GM18951 (cell line): ENCODE data around the gene PSMD11.
A peak's percentile ranks its signal among the peaks of the same experiment; 100 is the strongest.

Experiments
- POLR2A ChIP-seq: IDR thresholded peaks from 4 replicates; pipeline ENCODE4 v1.6.1; 2011; ENCODE audit warnings: mild to moderate bottlenecking; ENCODE audit not compliant: insufficient read length, insufficient read depth; ENCODE audit errors: extremely low read depth
- in situ Hi-C: fragments of 300-500 bp; cut with MboI; formaldehyde crosslinking; loops from one replicate; pipeline ENCODE4 v1.12.0; 2022; ENCODE audit warnings: low sequenced_read_pairs, mixed read lengths, inconsistent platforms; ENCODE audit not compliant: unreplicated experiment

Gene PSMD11

DNA sequence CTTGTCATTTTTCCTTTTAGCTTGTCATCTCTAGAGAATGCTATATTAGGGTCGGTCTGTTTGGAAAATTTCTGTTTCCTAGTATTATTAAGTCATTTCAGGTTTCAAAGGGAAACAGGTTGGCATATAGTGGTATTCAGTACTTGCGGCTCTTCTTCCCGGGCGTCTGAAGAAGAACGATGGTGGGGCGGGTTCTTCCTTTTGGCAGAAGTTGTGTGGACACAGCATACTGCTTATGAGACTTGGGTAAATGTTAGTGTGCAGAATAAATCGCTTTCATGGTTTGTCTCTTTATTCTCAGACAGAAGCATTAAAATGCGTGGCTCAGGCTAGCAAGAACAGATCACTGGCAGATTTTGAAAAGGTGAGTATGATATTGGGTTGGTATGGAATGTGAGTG lies 32.9 kb downstream of the PSMD11 start:
- no peak for TF ChIP-seq POLR2A
- in situ Hi-C loops: loop anchor here (5.0 kb wide), 1 partner anchor 130 kb away; no protein-coding TSS in a partner anchor

DNA sequence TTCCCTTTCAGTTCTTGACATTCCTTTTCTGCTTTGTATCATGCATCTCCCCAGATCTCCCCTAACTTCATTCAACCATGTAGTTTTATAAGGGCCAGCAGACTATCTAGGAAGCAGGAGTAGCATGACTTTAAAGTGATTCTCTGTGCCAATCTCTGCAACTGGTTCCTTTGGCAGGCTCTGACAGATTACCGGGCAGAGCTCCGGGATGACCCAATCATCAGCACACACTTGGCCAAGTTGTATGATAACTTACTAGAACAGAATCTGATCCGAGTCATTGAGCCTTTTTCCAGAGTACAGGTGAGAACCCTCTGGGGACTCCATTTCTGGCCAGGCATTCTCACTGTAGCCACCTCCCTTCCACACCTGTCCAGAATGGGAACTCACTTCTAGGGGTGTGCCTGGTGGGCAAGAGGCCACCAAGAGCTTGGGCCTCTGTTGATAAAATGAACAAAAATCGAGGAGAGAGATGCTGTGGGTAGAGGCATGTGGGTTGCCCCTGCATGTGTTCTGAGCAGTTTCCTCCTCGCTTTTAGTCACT lies 34.8 kb downstream of the PSMD11 start:
- TF ChIP-seq POLR2A: no peak
- in situ Hi-C loops: loop anchor here (5.0 kb wide), 1 partner anchor 128 kb away; no protein-coding TSS in a partner anchor

DNA sequence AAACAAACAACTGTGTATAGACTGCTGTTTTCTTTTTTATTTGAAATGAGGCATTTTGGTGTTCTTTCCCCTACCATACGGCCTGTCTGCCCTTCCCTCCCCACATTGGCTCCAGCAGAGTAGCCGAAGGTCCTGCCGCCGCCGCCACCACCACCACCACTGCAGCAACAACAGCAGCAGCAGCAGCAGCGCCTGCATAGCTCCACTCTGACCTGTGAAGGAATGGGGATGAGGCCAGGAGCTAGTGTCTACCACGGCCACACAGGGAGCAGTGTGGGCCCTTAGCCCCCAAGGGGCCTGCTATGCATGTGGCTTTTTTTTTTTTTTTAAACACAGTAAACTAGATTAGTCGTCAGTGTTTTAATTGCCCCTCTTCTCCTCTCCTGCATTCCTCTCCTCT lies 36.9 kb downstream of the PSMD11 start:
- in situ Hi-C loops: no loop called here

DNA sequence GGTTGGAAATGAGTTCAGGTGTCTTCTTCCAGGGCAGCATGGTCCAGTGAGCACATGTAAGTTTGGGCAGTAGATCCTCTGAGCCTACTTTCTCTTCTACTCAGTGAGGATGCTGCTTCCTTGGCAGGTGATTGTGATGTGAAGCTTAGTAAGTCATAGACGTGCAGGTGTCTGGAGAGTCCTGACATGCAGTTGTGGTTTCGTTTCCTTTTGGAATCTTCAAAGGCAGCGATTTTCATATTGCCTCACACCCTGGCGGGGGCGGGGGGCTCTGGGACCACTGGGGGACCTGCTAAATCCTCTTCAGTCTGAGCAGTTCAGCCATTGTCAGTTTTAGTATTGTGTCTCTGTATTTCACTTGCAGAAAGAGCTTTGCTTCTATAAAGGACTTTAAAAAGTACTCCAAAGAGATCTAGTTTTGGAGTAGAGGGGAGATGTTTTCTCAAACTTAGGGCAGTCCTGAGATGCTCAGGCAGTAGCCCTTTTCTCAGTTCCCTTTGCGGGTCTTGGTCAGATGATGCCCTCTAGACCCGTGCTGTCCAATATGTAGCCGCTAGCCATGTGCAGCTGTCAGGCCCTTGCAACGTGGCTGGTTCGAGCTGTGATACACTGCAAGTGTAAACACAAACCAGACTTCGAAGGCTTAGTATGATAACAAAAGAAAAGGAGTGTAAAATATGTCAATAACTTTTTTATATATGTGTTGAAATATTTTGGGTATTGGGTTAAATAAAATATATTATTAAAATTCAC lies 38.4 kb downstream of the PSMD11 start:
- in situ Hi-C loops: no loop called here
- no peak for TF ChIP-seq POLR2A

More for the DNA sequence above, 36.9 kb downstream of the PSMD11 start:
- TF ChIP-seq POLR2A: no peak

DNA sequence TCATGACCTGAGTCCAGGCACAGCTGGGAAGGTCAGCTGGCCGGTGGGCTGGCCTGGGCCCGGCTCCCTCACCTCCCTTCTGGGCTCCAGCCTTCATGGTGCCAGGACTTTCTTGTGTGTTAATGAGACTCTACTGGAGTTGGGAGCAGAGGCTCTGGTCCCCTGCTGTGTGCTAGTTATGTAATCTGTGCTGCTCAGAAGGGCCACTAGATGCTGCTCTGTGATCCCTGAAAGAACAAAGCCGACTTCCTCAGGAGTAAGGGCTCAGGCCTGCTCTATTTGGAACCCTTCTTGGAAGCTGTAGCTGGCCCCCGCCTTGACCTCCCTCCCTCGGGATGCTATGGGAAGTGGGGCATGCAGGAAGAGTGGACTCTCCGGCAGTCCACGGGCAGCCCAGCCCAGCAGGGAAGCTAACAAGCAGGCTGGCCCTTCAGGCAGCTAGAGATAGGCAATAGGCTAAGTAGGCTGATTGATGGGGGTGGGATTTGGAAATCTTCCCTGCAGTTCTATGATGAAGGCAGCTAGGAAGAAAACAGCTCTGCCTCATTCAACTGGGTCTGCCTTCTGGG lies 39.2 kb downstream of the PSMD11 start:
- in situ Hi-C loops: no loop called here
- TF ChIP-seq POLR2A: no peak

DNA sequence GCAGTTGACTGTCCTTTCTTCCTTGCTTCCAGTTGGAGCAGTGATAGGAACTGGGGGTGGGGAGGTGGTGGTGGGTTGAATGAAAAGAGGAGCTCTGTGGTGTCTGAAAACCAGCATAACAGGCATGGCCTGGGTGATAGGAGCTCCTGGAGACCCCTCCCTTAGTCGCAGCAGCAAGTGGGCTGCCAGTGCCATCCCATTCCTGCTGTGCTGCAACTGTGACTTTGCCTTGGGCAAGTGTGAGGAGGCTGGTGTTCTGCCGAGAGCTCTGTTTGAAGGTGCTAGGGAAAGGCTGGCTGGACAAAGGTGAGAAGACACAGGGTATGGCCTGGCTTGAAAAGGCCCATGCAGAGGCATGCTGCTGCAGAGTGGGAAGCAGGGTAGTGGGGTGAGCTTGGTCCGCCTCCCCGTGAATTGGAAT lies 39.7 kb downstream of the PSMD11 start:
- no peak for TF ChIP-seq POLR2A

DNA sequence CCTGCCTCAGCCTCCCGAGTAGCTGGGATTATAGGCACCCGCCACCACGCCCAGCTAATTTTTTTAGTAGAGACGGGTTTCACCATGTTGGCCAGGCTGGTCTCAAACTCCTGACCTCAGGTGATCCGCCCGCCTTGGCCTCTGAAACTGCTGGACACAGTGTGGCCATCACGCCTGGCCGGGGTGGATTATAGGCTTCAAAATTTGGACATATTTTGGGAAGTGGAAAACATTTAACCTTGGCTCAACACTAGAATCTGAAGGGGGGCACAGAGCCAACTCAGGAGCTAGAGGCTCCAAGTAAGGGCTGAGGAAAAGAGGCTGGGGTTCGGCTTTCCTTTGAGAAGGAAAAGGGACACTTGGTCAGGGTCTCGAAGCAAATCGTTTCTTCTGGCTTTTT lies 40.3 kb downstream of the PSMD11 start:
- in situ Hi-C loops: no loop called here
- TF ChIP-seq POLR2A: no peak

More for the DNA sequence above, 39.7 kb downstream of the PSMD11 start:
- in situ Hi-C loops: no loop called here

DNA sequence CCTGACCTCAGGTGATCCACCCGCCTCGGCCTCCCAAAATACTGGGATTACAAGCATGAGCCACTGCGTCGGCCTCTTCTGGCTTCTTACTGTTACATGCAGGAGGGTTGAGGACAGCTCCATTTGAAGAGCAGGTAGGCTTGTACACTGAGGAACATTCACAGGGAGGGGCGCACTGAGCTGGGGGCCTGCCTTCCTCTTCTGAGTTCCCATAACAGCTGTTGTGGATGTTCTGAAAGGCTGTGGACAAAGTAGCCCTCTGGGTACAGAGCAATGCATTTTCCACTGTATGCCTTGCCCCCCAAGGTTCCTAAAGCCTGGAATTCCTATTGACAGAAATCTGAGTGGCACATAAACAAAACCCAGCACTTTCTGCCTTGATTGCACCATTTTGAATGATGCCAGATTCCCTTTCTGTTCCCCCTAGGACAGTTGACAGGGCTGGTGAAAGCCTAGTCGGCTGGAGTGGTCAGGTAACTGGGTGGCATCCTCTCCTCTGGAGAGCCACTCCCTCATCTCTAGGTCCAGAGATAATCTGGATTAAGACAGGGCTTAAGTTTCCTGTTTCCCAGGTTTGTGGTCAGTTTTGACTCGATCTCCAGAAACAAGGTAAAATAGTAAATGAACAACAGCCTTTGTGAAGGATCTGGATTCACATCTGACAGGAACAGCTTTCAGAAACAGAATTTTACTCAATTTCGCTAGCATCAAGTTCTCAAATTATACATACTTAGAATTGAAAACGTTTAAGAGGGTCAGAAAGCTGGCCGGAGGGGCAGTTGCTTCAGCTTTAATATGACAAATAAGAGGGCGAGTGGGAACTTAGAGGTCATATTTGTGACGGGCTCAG lies 41.2 kb downstream of the PSMD11 start:
- in situ Hi-C loops: no loop called here
- TF ChIP-seq POLR2A: no peak

DNA sequence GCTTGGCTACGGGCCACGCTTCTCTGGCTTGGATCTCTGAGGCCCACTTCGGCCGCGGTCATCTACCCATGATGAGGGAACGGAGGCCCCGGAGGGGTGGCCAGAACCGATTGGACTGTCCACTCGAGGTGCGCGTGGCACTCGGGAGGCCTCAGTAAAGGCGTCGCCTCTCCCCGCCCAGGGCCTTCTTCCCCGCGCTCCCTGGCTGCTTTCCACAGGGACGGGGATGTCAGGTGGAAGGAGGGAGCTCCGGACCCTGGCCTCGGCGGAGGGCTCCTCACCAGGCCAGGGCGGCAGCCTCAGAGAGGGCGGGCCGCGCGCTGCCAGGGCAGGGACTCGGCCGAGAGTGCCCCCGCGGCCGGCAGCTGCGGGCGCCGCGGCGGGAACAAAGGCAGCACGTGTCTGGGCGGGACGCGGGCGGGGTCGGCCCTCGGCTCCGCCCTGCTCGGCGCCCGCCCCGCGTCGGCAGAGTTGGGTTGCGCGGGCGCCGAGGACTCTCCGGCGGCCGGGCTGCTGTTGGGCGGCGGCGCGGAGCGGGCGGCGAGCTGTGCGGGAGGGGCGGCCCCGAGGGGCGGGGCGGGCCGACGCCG lies 41.9 kb downstream of the PSMD11 start:
- in situ Hi-C loops: no loop called here
- TF ChIP-seq POLR2A: no peak

DNA sequence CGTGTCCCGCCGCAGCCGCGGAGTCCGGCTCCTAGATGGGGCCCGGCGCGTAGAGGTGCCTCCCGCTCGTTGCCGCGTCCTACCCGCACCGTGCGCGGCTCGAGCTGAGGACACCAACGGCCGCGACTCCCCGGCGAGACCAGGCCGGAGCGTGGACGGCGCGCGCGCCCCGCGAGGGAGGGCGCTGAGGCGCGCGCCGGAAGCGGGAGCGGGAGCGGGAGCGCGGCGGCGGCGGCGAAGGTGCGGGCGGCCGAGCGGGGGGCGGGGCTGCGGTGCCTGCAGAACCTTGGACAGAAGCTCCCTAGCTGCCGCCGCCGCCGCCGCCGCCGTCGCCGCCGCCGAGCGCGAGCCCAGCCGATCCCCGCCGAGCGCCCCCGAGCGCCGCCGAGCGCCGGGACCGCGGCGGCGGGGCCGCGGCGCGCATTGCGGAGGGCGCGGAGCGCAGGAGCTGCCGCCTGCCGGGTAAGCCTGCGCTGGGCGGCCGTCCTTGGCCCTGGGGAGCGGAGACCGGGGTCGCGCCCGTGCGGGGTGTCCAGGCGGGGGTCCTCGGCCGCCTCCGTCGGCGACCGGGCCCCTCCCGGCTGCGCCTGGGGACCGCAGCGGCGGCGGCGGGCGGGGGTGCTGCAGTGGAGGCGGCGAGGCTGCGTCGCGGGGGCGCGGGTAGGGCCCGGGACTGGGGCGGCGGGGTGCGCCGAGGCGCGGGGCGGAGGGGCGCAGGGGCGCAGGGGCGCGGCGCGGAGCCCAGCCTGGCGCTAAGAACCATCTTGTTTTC lies 42.6 kb downstream of the PSMD11 start, which contains the start of gene CDK5R1:
TSS of gene CDK5R1 (plus strand) at position 293 of the 772 bp plus-strand sequence. CDS start 628 bp downstream, outside the sequence.
- TF ChIP-seq POLR2A: peak; percentile 36
- in situ Hi-C loops: no loop called here

DNA sequence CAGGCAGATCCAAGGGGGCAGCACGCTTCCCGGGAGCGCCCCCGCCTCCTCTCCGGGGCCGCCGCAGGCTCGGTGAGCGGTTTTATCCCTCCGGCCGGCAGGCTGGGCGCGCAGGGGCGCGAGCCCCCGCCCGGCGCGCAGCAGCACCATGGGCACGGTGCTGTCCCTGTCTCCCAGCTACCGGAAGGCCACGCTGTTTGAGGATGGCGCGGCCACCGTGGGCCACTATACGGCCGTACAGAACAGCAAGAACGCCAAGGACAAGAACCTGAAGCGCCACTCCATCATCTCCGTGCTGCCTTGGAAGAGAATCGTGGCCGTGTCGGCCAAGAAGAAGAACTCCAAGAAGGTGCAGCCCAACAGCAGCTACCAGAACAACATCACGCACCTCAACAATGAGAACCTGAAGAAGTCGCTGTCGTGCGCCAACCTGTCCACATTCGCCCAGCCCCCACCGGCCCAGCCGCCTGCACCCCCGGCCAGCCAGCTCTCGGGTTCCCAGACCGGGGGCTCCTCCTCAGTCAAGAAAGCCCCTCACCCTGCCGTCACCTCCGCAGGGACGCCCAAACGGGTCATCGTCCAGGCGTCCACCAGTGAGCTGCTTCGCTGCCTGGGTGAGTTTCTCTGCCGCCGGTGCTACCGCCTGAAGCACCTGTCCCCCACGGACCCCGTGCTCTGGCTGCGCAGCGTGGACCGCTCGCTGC lies 43.3 kb downstream of the PSMD11 start:
- no peak for TF ChIP-seq POLR2A
- in situ Hi-C loops: no loop called here
